Heart left ventricle (tissue), 16 donors: ENCODE results near the gene CTDSP2. TPM values are rescaled to one million over a fixed set of nuclear protein-coding genes. Genes with fewer than 3 reads are reported as not detected.
A peak's percentile ranks its signal among the peaks of the same experiment; 100 is the strongest.

ENCODE experiments used
- ATAC-seq, 4 donors: fragments of 200-7000 bp; cut with Tn5 transposase; one replicate each; pipeline ENCODE4 v1.9.1; 2020 to 2022; ENCODE audit warnings: moderate library complexity in 4 of 4, mild to moderate bottlenecking in 3 of 4, moderate number of reproducible peaks in 1 of 4
- DNase-seq, 5 donors: peaks; one replicate each; pipeline ENCODE4 v3.0.0-alpha.2; 2020
- H3K27ac ChIP-seq, 12 donors: fragments of 200-600 bp; sonication (generic) in 4 of 12; one replicate each; pipeline versions ENCODE4 v1.5.0 to v1.8.0; 2016 to 2022; ENCODE audit warnings: mild to moderate bottlenecking in 2 of 12
- H3K27me3 ChIP-seq, 9 donors: fragments of 200-600 bp; sonication (generic) in 2 of 9; one replicate each; pipeline versions ENCODE4 v1.5.1 to v1.8.0; 2016 to 2022; ENCODE audit warnings: mild to moderate bottlenecking in 3 of 9
- H3K36me3 ChIP-seq, 9 donors: fragments of 200-600 bp; sonication (generic) in 2 of 9; one replicate each; pipeline versions ENCODE4 v1.5.0 to v1.8.0; 2018 to 2022; ENCODE audit warnings: mild to moderate bottlenecking in 2 of 9
- H3K4me1 ChIP-seq, 12 donors: fragments of 200-600 bp; sonication (generic) in 4 of 12; one replicate each; pipeline versions ENCODE4 v1.5.0 to v1.8.0; 2016 to 2022; ENCODE audit warnings: mild to moderate bottlenecking in 3 of 12
- H3K4me3 ChIP-seq, 12 donors: fragments of 200-600 bp; sonication (generic) in 4 of 12; one replicate each; pipeline versions ENCODE4 v1.5.0 to v1.8.0; 2017 to 2022; ENCODE audit warnings: mild to moderate bottlenecking in 9 of 12, moderate library complexity in 4 of 12
- H3K9me3 ChIP-seq, 12 donors: fragments of 200-600 bp; sonication (generic) in 4 of 12; one replicate each; pipeline versions ENCODE4 v1.5.0 to v1.8.0; 2016 to 2022; ENCODE audit warnings: mild to moderate bottlenecking in 1 of 12
- CTCF ChIP-seq, 12 donors: fragments of 200-600 bp; sonication (generic) in 4 of 12; IDR thresholded peaks; one replicate each; pipeline versions ENCODE4 v1.5.0 to v1.8.0; 2018 to 2022; ENCODE audit warnings: antibody characterized with exemption in 12 of 12, mild to moderate bottlenecking in 5 of 12
- POLR2A ChIP-seq, 2 donors: fragments of 450-650 bp; IDR thresholded peaks; one replicate each; pipeline ENCODE4 v1.6.1; 2017; ENCODE audit warnings: antibody characterized with exemption in 2 of 2, mild to moderate bottlenecking in 2 of 2, moderate library complexity in 2 of 2
- WGBS, 4 donors: extraction: QIAGEN DNeasy Blood & Tissue Kit in 2 of 4; methylation state at CpG; one replicate each; pipeline versions ENCODE4 v1.1.5 to v1.1.7; 2013 to 2018; 5-methylcytosine and 5-hydroxymethylcytosine counted together
- intact Hi-C, 10 donors: fragments of 100-400 bp; cut with DNase I; formaldehyde crosslinking; loops; one replicate each; pipeline versions ENCODE4 v1.11.1 to v1.14.2; 2022
- polyA plus RNA-seq, 2 donors: library from polyadenylated mRNA; stranded (reverse); fragments of 200-250 nt; gene quantifications; one replicate each; pipeline ENCODE4 v1.2.3, GENCODE V29; 2013
- total RNA-seq, 9 donors: library from RNA; depleted of rRNA in 2 of 9; stranded (reverse); fragments of >200 nt in 2 of 9; fragmentation: NEBNext Ultra II Directional in 3 of 9; extraction: Animal tissue kit (Norgen Biotek cat#: 25700) in 3 of 9; gene quantifications; one replicate each; pipeline versions ENCODE4 v1.1.0 to v1.2.4, GENCODE V29; 2016 to 2023
- donor health status: ischemic (EF 13 %, LVEDD 7.1; RV severe dilation, severe dysfunction).
- donor health status: healthy with polysubstance abuse.
- donor health status: DM: no; HTN: yes; CAD: no.
- donor health status: DM: no; HTN: no; CAD: no.
- donor health status: ischemic (EF 25% LVEDD 6.9; RV normal size, moderate dysfunction).
- donor health status: ischemic (EF 25% LVEDD 5.7; RV mildly dilated, moderate dysfunction).
- donor health status: healthy.
- donor health status: DM: yes; HTN: yes; CAD: no.
- donor health status: ischemic (EF 35%, LVEDD 5.7; RV mildly dilated, moderate dysfunction).
- donor health status: nonischemic (EF 11% LVEDD 7.7; RV severe dilation, severe dysfunction).
- donor health status: DM: yes; HTN: yes; CAD: no.
- donor health status: PGD.
- donor health status: ischemic (EF 29% LVEDD 5.4; RV normal size, mild dysfunction).
- donor health status: nonischemic (EF 23%, LVEDD 6.1; RV moderate dilation, normal function).

Gene CTDSP2
- total and polyA plus RNA-seq, 11 donors, result 28.0 to 191 (median 82.9) TPM

DNA sequence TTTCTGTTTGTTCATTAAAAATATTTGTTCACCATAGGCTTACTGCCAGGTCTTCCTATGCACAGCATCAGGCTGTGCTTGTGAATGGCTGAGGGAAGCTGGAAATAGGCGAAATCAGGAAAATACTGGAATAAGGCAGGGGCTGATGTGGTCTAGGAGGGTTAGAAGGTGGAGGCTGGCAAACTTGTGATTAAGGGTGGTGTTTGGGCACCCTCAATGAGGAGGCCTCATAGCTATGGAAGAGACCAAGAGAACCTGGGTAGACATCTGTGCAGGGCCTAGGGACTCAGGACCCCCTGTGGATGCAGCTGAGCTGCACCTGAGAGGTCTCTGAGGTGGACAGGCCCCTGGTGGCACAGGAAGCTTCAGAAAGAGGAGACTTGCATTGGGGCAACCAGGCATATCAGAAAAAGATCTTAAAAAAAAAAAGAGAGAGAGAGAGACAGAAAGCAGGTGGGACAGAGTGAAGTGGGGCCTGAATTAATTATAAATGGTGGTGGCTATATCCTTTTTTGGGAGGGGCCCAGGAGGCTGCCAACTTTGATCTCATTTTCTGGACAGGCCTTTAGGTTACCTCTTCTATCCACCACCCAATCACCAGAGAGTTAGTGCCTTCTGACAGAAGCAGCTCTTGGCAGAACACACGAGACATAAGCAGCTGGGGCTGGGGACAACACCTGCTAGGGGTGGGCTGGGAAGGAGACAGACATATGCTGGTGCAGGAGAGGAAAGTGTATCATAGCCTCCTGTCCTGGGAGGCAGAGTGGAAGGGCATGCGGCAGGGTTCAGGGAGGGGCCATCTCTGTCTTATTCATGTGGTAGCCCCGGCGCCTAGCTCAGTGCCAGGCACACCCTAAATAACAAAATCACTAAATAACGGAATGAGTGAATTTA lies 48.1 kb upstream of the CTDSP2 start:
- DNase-seq (no peak), ATAC-seq (peak in 1 of 4 donors; percentile 1)
- Histone ChIP-seq H3K4me1 (peaks cover 17 to 97% (median 83%) of the 10 kb centered on the region in 12 donors), H3K4me3 (peak overlapping the region in 8 of 12 donors; percentile 0 to 35 (median 17)), H3K27ac (peak overlapping the region; percentile 96 to 99 (median 98)), H3K36me3 (no peaks in the 10 kb centered on the region), H3K9me3 (no peaks in the 10 kb centered on the region), H3K27me3 (no peaks in the 10 kb centered on the region)
- TF ChIP-seq CTCF (IDR thresholded peaks at IDR 0.05), result no peak
- no peak for TF ChIP-seq POLR2A (IDR thresholded peaks at IDR 0.05)
- 59 to 64% (median 62%) methylated on average over 6 of the region's 6 CpGs for WGBS, 4 donors
- intact Hi-C loops, result loop anchor here in 6 of 10 donors (2.0 to 5.0 kb wide), 6 partner anchors 47 to 312 kb away; partner anchors contain the start of gene CTDSP2 (in 4 of the 6)

- Histone ChIP-seq H3K4me3 (peak overlapping the region in 7 of 12 donors; percentile 0 to 35 (median 19)), H3K4me1 (peaks cover 17 to 99% (median 86%) of the 10 kb centered on the region in 12 donors), H3K27me3 (no peaks in the 10 kb centered on the region), H3K27ac (peak overlapping the region; percentile 96 to 99 (median 98)), H3K9me3 (no peaks in the 10 kb centered on the region), H3K36me3 (no peaks in the 10 kb centered on the region)
- intact Hi-C loops, result loop anchor here in 6 of 10 donors (1.0 to 5.0 kb wide), 5 partner anchors 46 to 61 kb away; partner anchors contain the start of gene CTDSP2 (in 4 of the 6)
- 11 to 16% (median 13%) methylated on average over 13 of the region's 13 CpGs for WGBS, 4 donors
- DNase-seq, result peak; percentile 92 to 96 (median 94)
- TF ChIP-seq POLR2A (IDR thresholded peaks at IDR 0.05), result peak in 1 of 2 donors; percentile 7
- peak in 4 of 12 donors; percentile 11 to 40 (median 27) for TF ChIP-seq CTCF (IDR thresholded peaks at IDR 0.05)
- peak; percentile 72 to 77 (median 74) for ATAC-seq
These were observed 47.2 kb upstream of the CTDSP2 start for GRCh38 chr12:57893431-57894353.

- no peaks in the 10 kb centered on the region for H3K36me3 ChIP-seq
- ATAC-seq (no peak), DNase-seq (no peak)
- H3K4me1 ChIP-seq, result peaks cover 17 to 99% (median 86%) of the 10 kb centered on the region in 12 donors
- peak overlapping the region; percentile 96 to 99 (median 98) for H3K27ac ChIP-seq
- H3K27me3 ChIP-seq, result no peaks in the 10 kb centered on the region
- no peak overlapping the region for H3K4me3 ChIP-seq
- intact Hi-C loops, result loop anchor here in 2 of 10 donors (2.0 to 5.0 kb wide), 2 partner anchors 45 to 46 kb away; partner anchors contain the start of gene CTDSP2 (in 2 of the 2)
- no peaks in the 10 kb centered on the region for H3K9me3 ChIP-seq
- TF ChIP-seq POLR2A (IDR thresholded peaks at IDR 0.05), result no peak
- TF ChIP-seq CTCF (IDR thresholded peaks at IDR 0.05), result no peak
- WGBS, 4 donors, result 74 to 77% (median 75%) methylated on average over 9 of the region's 9 CpGs
These were observed 45.9 kb upstream of the CTDSP2 start for GRCh38 chr12:57892232-57892972.
